PC-3 (cell line): Measurements from ENCODE around the gene IRAG1. TPM values are rescaled to one million over a fixed set of nuclear protein-coding genes. Genes with fewer than 3 reads are reported as not detected.

ENCODE experiments used
- ATAC-seq: fragments of 200-7000 bp; cut with Tn5 transposase; 2 replicates; pipeline ENCODE4 v1.9.1; 2020; ENCODE audit warnings: mild to moderate bottlenecking, moderate library complexity
- BruUV-seq: library from RNA; stranded (reverse); fragments of 400-500 nt; replicated peaks from 2 replicates; lab custom pipeline; 2021; lab: Mats Ljungman, UMichigan
- CTCF ChIA-PET: fragments of 300-600 bp; sonication (Branson Sonifier 250); formaldehyde crosslinking; loops from one replicate; lab custom pipeline; 2022; ENCODE audit warnings: antibody characterized with exemption; lab: Charles Lee
- POLR2A ChIA-PET: fragments of 300-600 bp; sonication (Branson Sonifier 250); formaldehyde crosslinking; loops from one replicate; lab custom pipeline; 2022; ENCODE audit warnings: antibody characterized with exemption; ENCODE audit not compliant: unreplicated experiment; lab: Charles Lee
- DNase-seq: peaks from one replicate; pipeline ENCODE4 v3.0.0-alpha.2; 2015
- H2AFZ ChIP-seq: fragments of 300-600 bp; sonication (generic); 2 replicates; pipeline ENCODE4 v1.6.0; 2016; ENCODE audit warnings: antibody characterized with exemption, low read length
- H3F3A ChIP-seq: fragments of 300-600 bp; sonication (generic); one replicate; pipeline ENCODE4 v1.6.0; 2017; ENCODE audit warnings: antibody characterized with exemption, low read length, control low read depth, mild to moderate bottlenecking; ENCODE audit not compliant: unreplicated experiment
- H3K27ac ChIP-seq: fragments of 300-600 bp; sonication (generic); 2 replicates; pipeline ENCODE4 v1.5.1; 2016; ENCODE audit warnings: mild to moderate bottlenecking, low read length
- H3K27me3 ChIP-seq: fragments of 300-600 bp; sonication (generic); 2 replicates; pipeline ENCODE4 v1.6.1; 2016; ENCODE audit warnings: low read length, mixed read lengths
- H3K36me3 ChIP-seq: fragments of 300-600 bp; sonication (generic); 2 replicates; pipeline ENCODE4 v1.6.1; 2016; ENCODE audit warnings: low read depth, mixed run types, low read length, mixed read lengths
- H3K4me1 ChIP-seq: fragments of 300-600 bp; sonication (generic); 2 replicates; pipeline ENCODE4 v1.5.1; 2016; ENCODE audit warnings: low read length; ENCODE audit not compliant: insufficient read depth
- H3K4me2 ChIP-seq: fragments of 300-600 bp; sonication (generic); 2 replicates; pipeline ENCODE4 v1.6.0; 2016; ENCODE audit warnings: low read length
- H3K4me3 ChIP-seq: fragments of 300-600 bp; sonication (generic); 2 replicates; pipeline ENCODE4 v1.5.1; 2016; ENCODE audit warnings: mild to moderate bottlenecking, low read length, mixed read lengths
- H3K79me2 ChIP-seq: fragments of 300-600 bp; sonication (generic); 2 replicates; pipeline ENCODE4 v1.6.1; 2017; ENCODE audit warnings: low read length, mixed read lengths
- H3K9ac ChIP-seq: fragments of 300-600 bp; sonication (generic); 2 replicates; pipeline ENCODE4 v1.6.0; 2016; ENCODE audit warnings: mild to moderate bottlenecking, low read length
- H3K9me2 ChIP-seq: fragments of 300-600 bp; sonication (generic); replicated peaks from 2 replicates; pipeline ENCODE4 v1.6.1; 2016; ENCODE audit warnings: mixed run types, low read length, mixed read lengths
- H3K9me3 ChIP-seq: fragments of 300-600 bp; sonication (generic); 2 replicates; pipeline ENCODE4 v1.6.1; 2016; ENCODE audit warnings: low read length, mixed read lengths
- H4K20me1 ChIP-seq: fragments of 300-600 bp; sonication (generic); 2 replicates; pipeline ENCODE4 v1.6.1; 2016; ENCODE audit warnings: low read length, mixed read lengths
- EZH2 ChIP-seq: fragments of 300-600 bp; sonication (generic); IDR thresholded peaks from one replicate; pipeline ENCODE4 v1.6.1; 2017; ENCODE audit warnings: antibody characterized with exemption, mild to moderate bottlenecking, low read length; ENCODE audit not compliant: unreplicated experiment
- EZH2phosphoT487 ChIP-seq: fragments of 300-600 bp; sonication (generic); IDR thresholded peaks from 2 replicates; pipeline ENCODE4 v1.6.1; 2018; ENCODE audit warnings: mild to moderate bottlenecking, antibody characterized with exemption, low read length, borderline replicate concordance
- intact Hi-C: fragments of 100-400 bp; cut with micrococcal nuclease; formaldehyde crosslinking; loops from 2 replicates; pipeline ENCODE4 v1.9.0; 2023
- total RNA-seq: library from RNA; depleted of rRNA; stranded (reverse); fragments of >200 nt; gene quantifications from 2 replicates; pipeline ENCODE4 v1.2.3, GENCODE V29; 2014
- TF ChIP-seq, protein P1 (sequence below): fragments of 300-600 bp; sonication (generic); conservative IDR thresholded peaks from 2 replicates; pipeline ENCODE4 v1.5.1; 2017; ENCODE audit warnings: antibody characterized with exemption, low read depth, mild to moderate bottlenecking, low read length

Gene IRAG1
- total RNA-seq, 1 experiment from 2014 or later, result not detected

DNA sequence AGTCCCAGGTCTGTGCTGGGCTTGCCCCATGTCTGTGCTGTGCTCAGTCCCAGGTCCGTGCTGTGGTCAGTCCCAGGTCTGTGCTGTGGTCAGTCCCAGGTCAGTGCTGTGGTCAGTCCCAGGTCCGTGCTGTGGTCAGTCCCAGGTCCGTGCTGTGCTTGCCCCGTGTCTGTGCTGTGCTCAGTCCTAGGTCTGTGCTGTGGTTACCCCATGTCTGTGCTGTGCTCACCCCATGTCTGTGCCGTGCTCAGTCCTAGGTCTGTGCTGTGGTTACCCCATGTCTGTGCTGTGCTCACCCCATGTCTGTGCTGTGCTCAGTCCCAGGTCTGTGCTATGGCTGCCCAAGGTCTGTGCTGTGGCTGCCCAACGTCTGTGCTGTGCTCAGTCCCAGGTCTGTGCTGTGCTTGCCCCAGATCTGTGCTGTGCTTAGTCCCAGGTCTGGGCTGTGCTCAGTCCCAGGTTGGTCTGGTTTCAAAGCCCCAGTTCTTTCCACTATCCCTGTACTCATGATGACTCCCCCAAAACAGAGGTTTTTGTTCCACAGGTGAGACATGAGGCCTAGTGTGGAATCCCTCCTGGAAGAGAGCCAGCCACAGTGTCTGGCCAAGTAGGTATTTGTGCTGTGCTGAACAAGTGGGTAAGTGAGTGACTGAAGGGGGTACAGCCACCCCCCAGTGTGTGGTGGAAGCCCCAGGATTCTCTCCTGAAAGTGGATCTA, 34.8 kb downstream of the IRAG1 start:
- Histone ChIP-seq H3K79me2 (no peaks in the 10 kb centered on the region), H3K27ac (peak overlapping the region; percentile 89), H4K20me1 (no peaks in the 10 kb centered on the region), H3K36me3 (no peaks in the 10 kb centered on the region; the same call in 1 of the 2 replicates), H3F3A (no peaks in the 10 kb centered on the region), H3K27me3 (no peaks in the 10 kb centered on the region), H3K9me3 (no peaks in the 10 kb centered on the region), H3K9me2 (no peaks in the 10 kb centered on the region), H3K4me3 (no peak overlapping the region), H3K9ac (peak overlapping the region; percentile 56), H2AFZ (peak overlapping the region; percentile 60; the same call in 1 of the 2 replicates), H3K4me1 (peaks cover 45% of the 10 kb centered on the region), H3K4me2 (peak overlapping the region; percentile 48)
- intact Hi-C loops, result no loop called here
- no TSS peak for BruUV-seq
- ChIA-PET CTCF (no interaction called here), POLR2A (no interaction called here)
- no peak for ATAC-seq
- TF ChIP-seq, protein P1, sequence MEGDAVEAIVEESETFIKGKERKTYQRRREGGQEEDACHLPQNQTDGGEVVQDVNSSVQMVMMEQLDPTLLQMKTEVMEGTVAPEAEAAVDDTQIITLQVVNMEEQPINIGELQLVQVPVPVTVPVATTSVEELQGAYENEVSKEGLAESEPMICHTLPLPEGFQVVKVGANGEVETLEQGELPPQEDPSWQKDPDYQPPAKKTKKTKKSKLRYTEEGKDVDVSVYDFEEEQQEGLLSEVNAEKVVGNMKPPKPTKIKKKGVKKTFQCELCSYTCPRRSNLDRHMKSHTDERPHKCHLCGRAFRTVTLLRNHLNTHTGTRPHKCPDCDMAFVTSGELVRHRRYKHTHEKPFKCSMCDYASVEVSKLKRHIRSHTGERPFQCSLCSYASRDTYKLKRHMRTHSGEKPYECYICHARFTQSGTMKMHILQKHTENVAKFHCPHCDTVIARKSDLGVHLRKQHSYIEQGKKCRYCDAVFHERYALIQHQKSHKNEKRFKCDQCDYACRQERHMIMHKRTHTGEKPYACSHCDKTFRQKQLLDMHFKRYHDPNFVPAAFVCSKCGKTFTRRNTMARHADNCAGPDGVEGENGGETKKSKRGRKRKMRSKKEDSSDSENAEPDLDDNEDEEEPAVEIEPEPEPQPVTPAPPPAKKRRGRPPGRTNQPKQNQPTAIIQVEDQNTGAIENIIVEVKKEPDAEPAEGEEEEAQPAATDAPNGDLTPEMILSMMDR, result no peak
- TF ChIP-seq EZH2, result no peak
- no peak for TF ChIP-seq EZH2phosphoT487
- DNase-seq, result peak; percentile 16

- no peak overlapping the region for H3K4me2 ChIP-seq
- no TSS peak for BruUV-seq
- no peaks in the 10 kb centered on the region for H3K9me2 ChIP-seq
- no peak overlapping the region for H3K4me3 ChIP-seq
- H3K36me3 ChIP-seq, result no peaks in the 10 kb centered on the region; the same call in 1 of the 2 replicates
- ChIA-PET POLR2A (interaction anchor here (0.6 kb wide), 1 partner anchor 12 kb away, joined by 4 read pairs; no protein-coding TSS in a partner anchor), CTCF (no interaction called here)
- H4K20me1 ChIP-seq, result no peaks in the 10 kb centered on the region
- TF ChIP-seq EZH2phosphoT487, result no peak
- TF ChIP-seq EZH2, result no peak
- TF ChIP-seq, protein P1, result no peak
- no peak overlapping the region for H3K9ac ChIP-seq
- H3K9me3 ChIP-seq, result no peaks in the 10 kb centered on the region
- intact Hi-C loops, result no loop called here
- no peak overlapping the region for H2AFZ ChIP-seq
- no peaks in the 10 kb centered on the region for H3K79me2 ChIP-seq
- no peaks in the 10 kb centered on the region for H3F3A ChIP-seq
- H3K27me3 ChIP-seq, result no peaks in the 10 kb centered on the region
- H3K4me1 ChIP-seq, result peaks cover 45% of the 10 kb centered on the region
- DNase-seq (peak; percentile 21), ATAC-seq (no peak)
- no peak overlapping the region for H3K27ac ChIP-seq
These were observed 36.0 kb downstream of the IRAG1 start for GRCh38 chr11:10657308-10658271.
